Epithelial cell of proximal tubule (primary cell): ENCODE results near the gene PDE4D. TPM values are rescaled to one million over a fixed set of nuclear protein-coding genes. Genes with fewer than 3 reads are reported as not detected.

Experiments
- DNase-seq: peaks from one replicate; pipeline ENCODE4 v3.0.0-alpha.2; 2011; ENCODE audit warnings: low read depth
- H3K4me3 ChIP-seq: 2 replicates; pipeline ENCODE4 v1.5.1; 2011; ENCODE audit warnings: low read depth, mild to moderate bottlenecking, low read length
- CTCF ChIP-seq: conservative IDR thresholded peaks from 2 replicates; pipeline ENCODE4 v1.5.1; 2012; ENCODE audit warnings: low read depth, mild to moderate bottlenecking, low read length
- total RNA-seq: library from RNA; depleted of rRNA; stranded (reverse); fragments of >200 nt; gene quantifications from 2 replicates; pipeline ENCODE4 v1.2.3, GENCODE V29; 2015

Gene PDE4D
- total RNA-seq, 1 donor from 2014 or later: 18.4 TPM

- DNase-seq: no peak
- no peak overlapping the region for H3K4me3 ChIP-seq
- TF ChIP-seq CTCF: no peak
Measured at GRCh38 chr5:59685191-59685530, 208.4 kb downstream of the PDE4D start.

- DNase-seq: no peak
Measured at GRCh38 chr5:59684388-59685190, 208.9 kb downstream of the PDE4D start.

DNA sequence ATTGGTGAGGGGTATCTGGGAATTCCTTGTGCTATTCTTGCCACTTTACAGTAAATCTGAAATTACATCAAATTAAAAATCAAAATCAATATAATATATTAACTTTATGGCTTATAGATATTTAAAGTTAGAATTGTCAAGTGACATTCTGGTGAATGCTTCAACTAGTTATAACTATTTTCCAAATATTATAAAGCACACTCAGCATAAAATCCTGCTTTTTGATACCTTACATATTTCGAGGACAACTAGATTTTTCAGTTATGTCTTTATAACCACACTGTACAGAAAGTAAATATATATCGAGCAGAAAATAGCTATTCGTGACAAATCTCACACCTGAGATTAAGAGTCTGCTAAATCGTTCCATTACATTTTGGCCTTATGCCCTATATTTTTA, 210.2 kb downstream of the PDE4D start:
- DNase-seq: no peak
- no peak for TF ChIP-seq CTCF
- no peak overlapping the region for H3K4me3 ChIP-seq

More at GRCh38 chr5:59684388-59685190, 208.9 kb downstream of the PDE4D start:
- no peak for TF ChIP-seq CTCF
- no peak overlapping the region for H3K4me3 ChIP-seq

GRCh38 chr5:59682542-59682941, 211.0 kb downstream of the PDE4D start:
- DNase-seq: no peak
- no peak for TF ChIP-seq CTCF
- H3K4me3 ChIP-seq: no peak overlapping the region

DNA sequence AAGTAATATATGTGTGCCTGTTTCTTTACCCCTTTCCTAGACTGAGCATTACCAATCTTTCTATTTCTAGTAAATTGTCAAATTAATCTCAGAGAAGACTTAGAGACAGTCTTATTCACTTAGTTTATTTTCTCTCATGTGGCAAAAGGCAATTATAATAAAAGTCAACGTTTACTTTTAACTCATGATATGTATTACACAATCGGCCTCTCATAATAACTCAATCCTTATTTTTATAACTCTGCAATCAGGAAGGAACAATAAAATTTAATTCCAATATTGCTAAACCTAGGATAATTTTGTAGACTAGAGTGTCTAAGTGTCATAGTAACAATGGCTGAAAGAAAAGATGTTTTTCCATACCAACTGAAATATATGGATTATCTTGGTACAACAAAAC, 214.6 kb downstream of the PDE4D start:
- DNase-seq: no peak
- no peak for TF ChIP-seq CTCF

DNA sequence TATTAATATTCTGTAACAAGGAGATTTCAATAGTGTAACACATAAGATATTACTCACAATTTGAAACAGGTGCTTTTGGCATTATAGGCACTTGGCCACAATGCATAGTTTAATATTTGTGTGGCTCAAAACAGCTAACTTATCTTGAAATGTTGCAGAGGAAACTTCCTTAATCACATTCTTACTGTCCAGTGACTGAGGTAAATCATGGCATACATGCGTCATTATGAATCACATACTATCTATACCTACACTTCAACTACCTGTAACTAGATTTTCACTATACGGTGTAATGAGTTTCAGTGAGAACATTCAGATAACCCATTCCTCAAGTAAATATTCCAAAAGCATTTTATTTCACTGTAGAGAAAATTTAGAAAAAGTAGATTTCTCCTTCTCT, 218.8 kb downstream of the PDE4D start:
- no peak for DNase-seq
- no peak for TF ChIP-seq CTCF
- no peak overlapping the region for H3K4me3 ChIP-seq

More for the DNA sequence above, 214.6 kb downstream of the PDE4D start:
- H3K4me3 ChIP-seq: no peak overlapping the region
